Stimulated activated naive CD8-positive, alpha-beta T cell treated with anti-CD3 and anti-CD28 coated beads, Interleukin-15, amount 100 ng/mL, for 72 hours (primary cell): ENCODE results near the gene CMIP.

Experiments used
- ATAC-seq: fragments of 150-1000 bp; cut with Tn5 transposase; 2 replicates; pipeline ENCODE4 v1.10.0; 2021; ENCODE audit warnings: mild to moderate bottlenecking, moderate library complexity
- DNase-seq, 2 donors: peaks; one replicate each; pipeline ENCODE4 v3.0.0; 2021 to 2022
- H3K27ac Mint-ChIP-seq, 2 donors: one replicate each; pipeline ENCODE4 v1.8.0; 2022; ENCODE audit warnings: mild to moderate bottlenecking in 2 of 2, mixed read lengths in 2 of 2, moderate library complexity in 2 of 2
- H3K27me3 Mint-ChIP-seq: one replicate; pipeline ENCODE4 v1.8.0; 2022; ENCODE audit warnings: mixed read lengths
- H3K4me1 Mint-ChIP-seq: one replicate; pipeline ENCODE4 v1.8.0; 2022; ENCODE audit warnings: mild to moderate bottlenecking, mixed read lengths
- H3K4me3 Mint-ChIP-seq, 2 donors: one replicate each; pipeline ENCODE4 v1.8.0; 2022; ENCODE audit warnings: mild to moderate bottlenecking in 2 of 2, mixed read lengths in 2 of 2, moderate library complexity in 1 of 2
- H3K9me3 Mint-ChIP-seq, 2 donors: one replicate each; pipeline ENCODE4 v1.8.0; 2022; ENCODE audit warnings: mixed read lengths in 2 of 2

CMIP gene

DNA sequence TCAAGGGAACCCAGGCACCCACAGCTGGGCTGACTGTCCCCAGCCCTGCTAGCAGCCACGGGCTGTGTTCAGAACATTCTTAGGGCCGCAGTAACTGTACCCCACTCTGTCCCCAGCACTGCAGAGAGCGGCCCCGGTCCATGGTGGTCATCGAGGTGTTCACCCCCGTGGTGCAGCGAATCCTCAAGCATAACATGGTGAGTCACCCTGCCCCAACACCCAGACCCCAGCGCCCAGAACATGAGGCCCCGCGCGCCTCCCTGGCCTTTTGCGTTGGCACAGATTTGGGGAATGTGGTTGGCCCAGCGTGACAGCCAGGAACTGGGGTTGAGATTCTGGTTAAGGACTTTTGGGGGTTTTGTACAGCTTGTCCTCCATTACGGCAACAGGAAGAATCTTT lies 219.5 kb downstream of the CMIP start:
- peaks cover 5% of the 10 kb centered on the region for H3K4me1 Mint-ChIP-seq
- H3K9me3 Mint-ChIP-seq, result peaks cover 0 to 6% of the 10 kb centered on the region in 2 donors
- H3K27ac Mint-ChIP-seq, result peak overlapping the region in 1 of 2 donors; percentile 80
- H3K27me3 Mint-ChIP-seq, result no peaks in the 10 kb centered on the region
- DNase-seq (no peak), ATAC-seq (no peak)
- H3K4me3 Mint-ChIP-seq, result no peak overlapping the region

DNA sequence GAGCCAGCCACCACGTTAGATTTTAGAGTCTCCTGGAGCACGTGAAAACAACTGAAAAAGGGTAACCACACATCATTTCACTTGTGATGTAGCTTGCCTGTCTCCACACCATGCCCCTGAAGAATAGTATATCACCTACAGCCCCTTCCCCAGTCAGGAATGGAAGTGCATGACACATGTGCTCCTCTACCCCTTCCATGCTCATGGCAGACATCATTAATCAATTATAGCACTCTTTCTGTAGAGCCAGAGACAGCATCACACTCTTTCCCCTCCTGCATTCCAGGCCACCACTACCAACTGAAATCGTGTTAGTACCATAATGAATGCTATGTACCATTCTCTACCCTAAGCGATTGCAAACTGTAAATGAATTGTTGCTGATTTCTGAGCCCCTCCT lies 221.0 kb downstream of the CMIP start:
- peak overlapping the region; percentile 52 to 86 for H3K27ac Mint-ChIP-seq
- DNase-seq (no peak), ATAC-seq (no peak)
- no peak overlapping the region for H3K4me3 Mint-ChIP-seq
- H3K27me3 Mint-ChIP-seq, result no peaks in the 10 kb centered on the region
- peaks cover 11% of the 10 kb centered on the region for H3K4me1 Mint-ChIP-seq
- peaks cover 0 to 6% of the 10 kb centered on the region in 2 donors for H3K9me3 Mint-ChIP-seq

DNA sequence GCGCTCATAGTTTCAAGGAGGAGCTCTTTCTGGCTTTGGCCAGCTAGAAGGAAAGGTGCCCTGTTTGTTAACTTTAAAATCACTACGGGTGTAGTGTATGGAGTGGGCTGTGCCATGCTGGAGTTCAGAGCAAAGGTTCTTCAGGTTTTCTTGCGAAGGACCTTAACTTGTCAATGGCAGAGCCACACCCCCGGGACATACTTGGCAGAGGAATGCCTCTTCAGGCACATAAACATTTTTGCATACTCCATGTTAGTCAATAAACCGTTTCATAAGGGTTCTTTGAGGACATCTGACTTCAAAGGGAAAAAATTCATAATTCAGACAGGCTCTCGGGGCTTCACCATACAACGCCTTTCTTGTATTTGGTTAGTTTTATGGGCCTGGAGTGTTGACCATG lies 221.5 kb downstream of the CMIP start:
- peaks cover 11% of the 10 kb centered on the region for H3K4me1 Mint-ChIP-seq
- H3K9me3 Mint-ChIP-seq, result peaks cover 0 to 6% of the 10 kb centered on the region in 2 donors
- no peak overlapping the region for H3K27ac Mint-ChIP-seq
- H3K27me3 Mint-ChIP-seq, result no peaks in the 10 kb centered on the region
- no peak overlapping the region for H3K4me3 Mint-ChIP-seq
- DNase-seq, result no peak
- no peak for ATAC-seq

DNA sequence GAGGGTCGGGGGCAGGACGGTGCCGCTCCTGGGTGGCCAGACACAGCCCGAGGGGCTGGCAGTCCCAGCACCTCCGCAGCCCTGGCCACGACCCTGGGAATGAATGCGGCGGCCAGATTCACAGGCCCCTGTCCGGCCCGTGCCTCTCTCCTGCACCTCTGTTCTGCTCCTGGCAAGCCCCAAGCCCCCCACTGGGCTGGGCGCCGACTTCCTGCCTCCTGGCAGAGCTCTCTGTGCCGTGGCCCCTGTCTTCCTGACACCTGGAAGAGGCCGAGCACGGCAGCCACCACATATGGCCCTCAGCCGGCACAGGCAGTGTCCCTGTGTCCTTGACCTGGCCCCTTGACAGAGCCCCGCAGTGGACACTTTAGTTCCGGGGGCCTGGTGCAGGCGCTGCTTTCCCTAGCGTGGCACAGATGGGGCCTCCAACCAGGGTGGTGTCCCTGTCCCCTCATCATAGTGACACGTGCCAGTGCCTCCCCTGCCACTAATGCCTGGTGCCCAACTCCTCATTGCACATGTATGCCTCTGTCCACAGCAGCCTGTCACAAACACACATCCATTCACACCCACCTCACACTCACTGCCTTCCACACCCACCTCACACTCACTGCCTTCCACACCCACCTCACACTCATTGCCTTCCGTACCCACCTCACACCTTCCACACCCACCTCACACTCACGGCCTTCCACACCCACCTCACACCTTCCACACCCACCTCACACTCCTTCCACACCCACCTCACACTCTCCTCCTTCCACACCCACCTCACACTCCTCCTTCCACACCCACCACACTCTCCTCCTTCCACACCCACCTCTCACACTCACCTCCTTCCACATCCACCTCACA lies 223.9 kb downstream of the CMIP start:
- Mint-ChIP-seq H3K4me1 (peaks cover 11% of the 10 kb centered on the region), H3K27me3 (no peaks in the 10 kb centered on the region), H3K27ac (peak overlapping the region in 1 of 2 donors; percentile 82), H3K9me3 (peaks cover 0 to 6% of the 10 kb centered on the region in 2 donors), H3K4me3 (no peak overlapping the region)
- DNase-seq (no peak), ATAC-seq (peak; percentile 55)

DNA sequence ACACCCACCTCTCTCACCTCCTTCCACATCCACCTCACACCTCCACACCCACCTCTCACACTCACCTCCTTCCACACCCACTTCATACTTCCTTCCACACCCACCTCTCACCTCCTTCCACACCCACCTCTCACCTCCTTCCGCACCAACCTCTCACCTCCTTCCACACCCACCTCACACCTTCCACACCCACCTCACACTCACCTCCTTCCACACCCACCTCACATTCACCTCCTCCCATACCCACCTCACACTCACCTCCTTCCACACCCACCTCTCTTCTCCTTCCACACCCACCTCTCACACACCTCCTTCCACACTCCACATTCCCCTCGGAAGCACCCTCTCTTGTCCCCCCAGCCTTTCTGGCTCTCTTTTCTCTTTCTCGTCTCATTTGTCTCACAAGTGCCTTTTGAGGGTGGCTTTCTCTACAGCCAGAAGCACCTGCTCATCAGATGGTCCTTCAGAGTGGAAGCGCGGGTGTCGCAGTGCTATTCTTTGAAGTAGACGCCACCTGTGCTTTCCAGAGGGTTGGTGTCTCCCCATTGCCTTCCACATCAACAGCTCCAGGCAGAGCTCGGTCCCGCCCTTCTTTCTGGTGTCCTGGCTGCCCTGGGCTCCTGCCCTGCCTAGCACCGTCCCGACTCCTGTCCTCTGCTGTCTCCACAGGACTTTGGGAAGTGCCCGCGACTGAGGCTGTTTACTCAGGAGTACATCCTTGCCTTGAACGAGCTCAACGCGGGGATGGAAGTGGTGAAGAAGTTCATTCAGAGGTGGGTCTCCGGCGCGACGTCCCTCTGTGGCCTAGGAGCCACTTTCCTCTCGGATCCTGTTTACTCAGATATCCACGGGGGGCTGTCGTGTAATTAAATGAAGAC lies 225.1 kb downstream of the CMIP start:
- no peak for DNase-seq
- Mint-ChIP-seq H3K27ac (peak overlapping the region; percentile 51 to 74), H3K4me3 (no peak overlapping the region), H3K4me1 (peaks cover 11% of the 10 kb centered on the region), H3K27me3 (no peaks in the 10 kb centered on the region), H3K9me3 (peaks cover 0 to 6% of the 10 kb centered on the region in 2 donors)
- no peak for ATAC-seq

DNA sequence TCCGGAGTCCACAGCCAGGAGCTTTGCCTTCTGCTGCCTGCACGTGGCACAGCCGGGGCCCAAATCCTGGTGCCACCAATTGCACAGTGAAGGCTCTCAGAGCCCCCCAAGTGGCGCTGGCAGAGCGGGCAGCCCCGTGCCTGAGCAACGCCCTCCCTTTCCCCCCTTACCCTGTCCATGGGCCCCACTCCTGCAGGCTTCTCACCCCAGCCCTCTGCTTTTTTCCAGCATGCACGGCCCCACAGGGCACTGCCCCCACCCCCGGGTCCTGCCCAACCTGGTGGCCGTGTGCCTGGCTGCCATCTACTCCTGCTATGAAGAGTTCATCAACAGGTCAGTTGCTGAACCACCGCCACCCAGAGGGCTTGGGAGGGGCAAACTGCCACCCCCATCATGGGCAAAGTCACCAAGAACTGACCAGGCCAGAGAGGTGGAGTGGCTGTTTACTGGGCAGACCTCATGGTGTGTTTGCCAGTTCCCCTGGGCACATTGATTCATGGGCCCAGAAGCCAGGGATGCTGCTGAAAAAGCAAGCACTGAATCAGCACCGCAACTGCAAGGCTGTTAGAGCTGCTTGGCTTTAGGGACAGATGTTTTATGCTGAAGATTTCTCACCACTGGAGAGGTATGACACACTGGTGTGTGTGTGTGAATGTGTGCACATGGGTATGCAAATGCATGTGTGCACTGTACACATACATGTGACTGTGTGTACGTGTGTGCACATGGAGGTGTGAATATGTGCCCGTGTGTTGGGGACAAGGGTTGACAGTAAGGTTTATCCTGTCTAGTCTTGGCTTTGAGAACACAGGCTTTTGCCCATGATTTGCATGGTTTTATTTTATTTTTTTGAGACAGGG lies 227.4 kb downstream of the CMIP start:
- ATAC-seq (peak; percentile 21), DNase-seq (no peak)
- Mint-ChIP-seq H3K27me3 (no peaks in the 10 kb centered on the region), H3K4me3 (no peak overlapping the region), H3K4me1 (peaks cover 11% of the 10 kb centered on the region), H3K9me3 (peaks cover 0 to 6% of the 10 kb centered on the region in 2 donors), H3K27ac (peak overlapping the region in 1 of 2 donors; percentile 91)

DNA sequence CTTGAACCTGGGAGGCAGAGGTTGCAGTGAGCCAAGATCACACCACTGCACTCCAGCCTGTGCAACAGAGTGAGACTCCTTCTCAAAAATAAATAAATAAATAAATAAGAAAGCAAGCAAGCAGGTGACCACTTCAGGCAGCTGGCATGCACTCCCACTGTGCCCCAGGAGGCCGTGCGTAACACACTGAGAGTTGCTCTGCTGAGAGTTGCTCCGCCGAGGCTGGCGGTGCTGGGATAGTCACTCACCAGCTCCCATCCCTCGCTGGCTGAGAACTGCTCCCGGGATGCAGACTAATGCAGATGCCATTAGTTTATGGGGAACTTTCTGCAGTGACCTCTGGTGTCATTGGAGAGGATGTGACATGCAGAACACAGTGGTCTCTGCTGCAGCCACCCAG lies 228.8 kb downstream of the CMIP start:
- Mint-ChIP-seq H3K4me1 (peaks cover 11% of the 10 kb centered on the region), H3K27me3 (no peaks in the 10 kb centered on the region), H3K9me3 (peaks cover 0 to 4% of the 10 kb centered on the region in 2 donors), H3K27ac (peak overlapping the region; percentile 50 to 87), H3K4me3 (no peak overlapping the region)
- DNase-seq (no peak), ATAC-seq (no peak)

DNA sequence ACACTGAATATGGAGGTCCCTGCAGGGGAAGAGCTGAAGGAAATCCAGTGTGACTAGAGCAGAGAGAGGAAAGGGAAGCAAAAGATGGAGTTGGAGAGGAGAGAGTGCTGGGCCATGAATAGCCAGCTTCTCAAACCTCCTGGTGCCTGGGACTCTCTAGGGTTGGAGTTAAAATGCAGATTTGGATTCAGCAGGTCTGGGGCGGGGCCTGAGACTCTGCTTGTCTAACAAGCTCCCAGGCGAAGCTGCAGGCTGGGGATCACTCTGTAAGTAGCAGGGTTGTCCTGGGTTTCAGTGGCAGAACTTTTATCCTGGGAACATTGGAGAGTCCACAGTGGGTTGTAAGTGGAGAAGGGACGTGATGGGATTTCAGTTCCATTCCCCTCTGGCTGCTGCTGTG lies 231.1 kb downstream of the CMIP start:
- Mint-ChIP-seq H3K27ac (peak overlapping the region in 1 of 2 donors; percentile 14), H3K4me3 (no peak overlapping the region), H3K4me1 (no peaks in the 10 kb centered on the region), H3K9me3 (no peaks in the 10 kb centered on the region), H3K27me3 (no peaks in the 10 kb centered on the region)
- DNase-seq, result no peak
- ATAC-seq, result no peak

DNA sequence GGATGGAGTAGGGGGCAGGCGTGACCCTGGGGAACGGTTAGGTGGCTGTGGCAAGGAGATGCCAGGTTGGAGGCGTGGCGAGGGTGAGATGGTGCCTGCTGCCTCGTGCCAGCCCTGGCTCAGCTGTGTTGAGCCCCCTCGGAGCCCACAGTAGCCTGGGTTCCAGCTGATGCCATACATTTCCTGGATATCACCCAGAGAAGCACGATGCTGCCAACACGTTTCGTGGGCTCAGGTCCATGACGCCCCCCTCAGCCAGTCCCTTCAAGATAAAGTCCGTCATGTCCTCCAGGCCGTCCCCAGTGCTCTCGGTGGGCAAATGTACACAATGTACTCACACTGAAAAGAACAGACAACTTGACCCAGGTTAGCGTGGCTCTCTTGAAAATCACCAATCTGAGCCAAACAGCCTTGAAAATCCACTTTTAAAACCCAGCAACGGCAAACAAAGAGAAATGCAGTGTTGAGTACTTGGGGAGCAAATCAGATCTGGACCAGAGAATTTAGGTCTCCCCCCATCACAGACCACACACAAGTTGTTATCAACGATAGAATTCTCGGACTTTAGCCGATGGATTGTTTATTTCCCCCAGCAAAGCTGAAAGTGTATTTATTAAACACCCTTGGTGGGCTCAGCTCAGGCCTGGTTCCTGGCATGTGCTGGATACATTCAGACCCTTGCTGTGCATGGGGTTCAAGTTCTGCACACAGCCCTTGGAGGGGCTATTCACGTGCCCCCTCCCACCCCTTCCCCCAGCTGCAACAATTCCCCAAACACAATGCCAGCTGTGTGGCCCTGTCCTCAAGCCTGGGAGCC lies 231.7 kb downstream of the CMIP start:
- Mint-ChIP-seq H3K4me3 (no peak overlapping the region), H3K27ac (peak overlapping the region in 1 of 2 donors; percentile 24), H3K27me3 (no peaks in the 10 kb centered on the region), H3K4me1 (no peaks in the 10 kb centered on the region), H3K9me3 (no peaks in the 10 kb centered on the region)
- ATAC-seq (no peak), DNase-seq (no peak)

DNA sequence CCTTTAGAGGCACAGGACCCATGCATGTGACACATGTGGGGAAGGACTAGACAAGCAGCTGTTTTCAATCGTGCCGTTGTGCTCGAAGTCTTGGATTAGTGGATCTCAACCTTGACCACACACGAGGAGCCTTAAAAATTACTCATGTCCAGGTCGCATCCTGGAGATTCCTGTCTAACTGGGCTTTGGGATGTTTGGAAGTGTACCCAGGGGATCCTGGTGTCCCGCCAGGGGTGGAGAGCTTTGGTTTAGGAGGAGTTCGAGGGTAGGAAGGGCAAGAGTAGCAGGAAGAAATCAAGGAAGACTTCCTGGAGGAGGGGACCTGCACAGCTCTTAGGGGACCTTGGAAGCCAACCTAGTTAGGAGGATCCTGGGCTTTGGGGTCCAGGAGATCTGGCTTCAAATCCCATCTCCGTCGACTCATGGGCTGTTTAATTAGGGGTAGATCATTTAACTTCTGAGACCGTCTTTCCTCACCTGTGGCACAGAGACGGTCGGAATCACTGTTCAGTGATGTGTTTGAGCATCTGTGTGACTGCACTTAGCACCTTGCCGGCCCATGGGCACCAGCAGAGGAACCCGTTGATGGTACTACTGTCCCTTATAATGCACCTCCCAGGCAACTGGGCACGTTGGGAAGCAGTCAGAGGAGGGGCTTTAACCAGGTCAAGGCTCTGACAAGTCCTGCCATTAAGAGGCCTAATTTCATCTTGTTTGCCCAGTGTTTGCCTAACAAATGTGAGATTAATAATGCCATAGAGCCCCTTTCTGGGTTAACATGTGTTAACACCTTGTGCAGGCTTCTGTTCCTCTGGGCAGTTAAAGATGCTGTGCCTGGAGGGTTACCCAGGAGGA lies 232.5 kb downstream of the CMIP start:
- DNase-seq, result no peak
- H3K4me1 Mint-ChIP-seq, result no peaks in the 10 kb centered on the region
- no peaks in the 10 kb centered on the region for H3K9me3 Mint-ChIP-seq
- H3K27ac Mint-ChIP-seq, result no peak overlapping the region
- no peak for ATAC-seq
- H3K4me3 Mint-ChIP-seq, result no peak overlapping the region
- no peaks in the 10 kb centered on the region for H3K27me3 Mint-ChIP-seq

DNA sequence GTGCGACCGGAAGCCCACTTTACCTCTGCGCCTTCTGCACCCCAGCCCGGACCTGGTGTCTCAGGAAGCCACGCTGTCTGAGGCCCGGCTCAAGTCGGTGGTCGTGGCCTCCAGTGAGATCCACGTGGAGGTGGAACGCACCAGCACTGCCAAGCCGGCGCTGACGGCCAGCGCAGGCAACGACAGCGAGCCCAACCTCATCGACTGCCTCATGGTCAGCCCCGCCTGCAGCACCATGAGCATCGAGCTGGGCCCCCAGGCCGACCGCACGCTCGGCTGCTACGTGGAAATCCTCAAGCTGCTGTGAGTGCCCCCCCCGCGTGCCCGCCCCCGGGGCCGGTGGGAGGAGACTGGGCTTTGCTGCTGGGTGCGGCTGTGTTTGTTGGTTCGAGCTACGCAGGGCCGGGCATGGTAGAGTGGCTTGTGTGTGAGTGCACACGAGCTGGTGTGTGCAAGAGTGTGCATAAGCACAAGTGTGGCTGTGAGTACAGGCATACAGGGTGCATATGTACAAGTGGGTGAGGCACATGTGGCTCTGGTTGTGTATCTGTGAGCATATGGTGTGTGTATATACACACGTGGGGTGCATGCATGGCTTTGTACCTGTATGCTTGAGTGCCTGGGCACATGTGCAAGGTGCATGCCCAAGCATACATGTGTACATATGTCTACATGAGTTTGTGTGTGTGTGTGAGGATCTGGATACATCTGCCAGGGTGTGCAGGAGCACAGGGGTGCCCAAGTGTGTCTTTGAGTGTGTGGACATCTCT lies 233.9 kb downstream of the CMIP start:
- ATAC-seq (peak; percentile 24), DNase-seq (no peak)
- no peaks in the 10 kb centered on the region for H3K9me3 Mint-ChIP-seq
- peak overlapping the region in 1 of 2 donors; percentile 41 for H3K27ac Mint-ChIP-seq
- no peaks in the 10 kb centered on the region for H3K27me3 Mint-ChIP-seq
- H3K4me3 Mint-ChIP-seq, result no peak overlapping the region
- H3K4me1 Mint-ChIP-seq, result no peaks in the 10 kb centered on the region

DNA sequence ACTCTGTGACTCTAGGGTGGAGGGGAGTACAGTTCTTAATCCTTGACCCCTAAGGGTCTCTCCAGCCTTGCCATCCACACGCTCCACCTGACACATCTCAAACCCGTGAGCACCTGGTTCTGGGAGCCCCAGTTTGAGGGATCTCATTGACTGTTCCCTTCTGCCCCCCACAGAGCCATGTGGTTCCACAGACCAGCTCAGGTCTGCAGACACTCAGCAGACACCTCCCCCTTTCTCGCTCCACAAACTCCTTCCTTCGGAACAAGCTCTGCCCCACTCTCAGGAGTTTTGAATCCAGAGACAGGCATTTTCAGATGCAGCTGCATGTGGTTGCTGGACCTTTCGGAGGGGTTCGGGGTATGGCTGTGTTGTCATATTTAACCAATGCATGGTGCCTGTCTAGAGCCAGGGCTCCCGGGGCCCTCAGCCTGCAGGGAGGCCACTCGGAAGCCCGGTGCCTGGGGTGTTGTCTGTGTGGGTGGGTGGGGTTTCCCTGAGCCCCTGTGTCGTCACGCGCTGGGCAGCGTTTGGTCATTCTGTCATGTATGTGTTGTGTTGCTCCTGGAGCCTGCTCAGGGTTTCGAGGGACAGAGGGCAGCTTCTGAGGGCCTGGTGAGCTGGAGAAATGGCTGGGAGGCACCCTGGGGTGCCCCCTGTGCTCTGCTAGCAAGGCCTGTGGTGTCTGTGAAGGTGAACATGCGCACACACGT lies 235.3 kb downstream of the CMIP start:
- Mint-ChIP-seq H3K27ac (peak overlapping the region in 1 of 2 donors; percentile 38), H3K4me3 (no peak overlapping the region)

More for the DNA sequence above, 235.3 kb downstream of the CMIP start:
- H3K9me3 Mint-ChIP-seq, result no peaks in the 10 kb centered on the region
- no peaks in the 10 kb centered on the region for H3K27me3 Mint-ChIP-seq
- no peak for DNase-seq
- ATAC-seq, result no peak
- no peaks in the 10 kb centered on the region for H3K4me1 Mint-ChIP-seq
